Measurements from ENCODE around the gene QSOX1.
"Not testable (repeated sequence)": the region's sequence is repeated elsewhere in the genome, so short reads cannot be mapped to it uniquely, and the experiment has no call there.

The QSOX1 gene

GRCh38 chr1:180119837-180120236 lies 34.8 kb upstream of the QSOX1 start:
- TF ChIP-seq, protein P1, sequence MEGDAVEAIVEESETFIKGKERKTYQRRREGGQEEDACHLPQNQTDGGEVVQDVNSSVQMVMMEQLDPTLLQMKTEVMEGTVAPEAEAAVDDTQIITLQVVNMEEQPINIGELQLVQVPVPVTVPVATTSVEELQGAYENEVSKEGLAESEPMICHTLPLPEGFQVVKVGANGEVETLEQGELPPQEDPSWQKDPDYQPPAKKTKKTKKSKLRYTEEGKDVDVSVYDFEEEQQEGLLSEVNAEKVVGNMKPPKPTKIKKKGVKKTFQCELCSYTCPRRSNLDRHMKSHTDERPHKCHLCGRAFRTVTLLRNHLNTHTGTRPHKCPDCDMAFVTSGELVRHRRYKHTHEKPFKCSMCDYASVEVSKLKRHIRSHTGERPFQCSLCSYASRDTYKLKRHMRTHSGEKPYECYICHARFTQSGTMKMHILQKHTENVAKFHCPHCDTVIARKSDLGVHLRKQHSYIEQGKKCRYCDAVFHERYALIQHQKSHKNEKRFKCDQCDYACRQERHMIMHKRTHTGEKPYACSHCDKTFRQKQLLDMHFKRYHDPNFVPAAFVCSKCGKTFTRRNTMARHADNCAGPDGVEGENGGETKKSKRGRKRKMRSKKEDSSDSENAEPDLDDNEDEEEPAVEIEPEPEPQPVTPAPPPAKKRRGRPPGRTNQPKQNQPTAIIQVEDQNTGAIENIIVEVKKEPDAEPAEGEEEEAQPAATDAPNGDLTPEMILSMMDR (IDR thresholded peaks at IDR 0.05; ENCODE audit: control insufficient read depth, insufficient read depth, low read depth, low read length, missing control alignments), result no peak
- DNase-seq (ENCODE audit: low read depth), result no peak
- H3K4me3 ChIP-seq (ENCODE audit: control insufficient read depth, low read depth, low read length), result no peak overlapping the region

GRCh38 chr1:180123463-180123936 lies 31.2 kb upstream of the QSOX1 start:
- DNase-seq (ENCODE audit: low read depth), result peak; percentile 32
- H3K4me3 ChIP-seq (ENCODE audit: control insufficient read depth, low read depth, low read length), result no peak overlapping the region
- TF ChIP-seq, protein P1 (IDR thresholded peaks at IDR 0.05; ENCODE audit: control insufficient read depth, insufficient read depth, low read depth, low read length, missing control alignments), result no peak

DNA sequence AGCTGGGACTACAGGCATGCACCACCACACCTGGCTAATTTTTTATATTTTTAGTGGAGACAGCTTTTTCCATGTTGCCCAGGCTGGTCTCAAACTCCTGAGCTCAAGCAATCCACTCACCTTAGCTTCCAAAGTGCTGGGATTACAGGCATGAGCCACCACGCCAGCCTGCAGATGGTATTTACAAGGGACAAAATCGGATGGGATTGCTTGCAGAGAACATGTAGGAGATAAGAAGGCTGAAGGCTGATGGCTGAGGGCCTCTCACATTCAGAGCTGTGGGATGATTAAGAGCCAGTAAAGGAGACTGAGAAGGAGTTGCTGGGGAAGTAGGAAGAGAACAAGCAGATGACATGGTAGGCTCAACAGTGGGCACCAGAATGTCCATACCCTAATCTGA lies 24.0 kb upstream of the QSOX1 start:
- H3K4me3 ChIP-seq (ENCODE audit: control insufficient read depth, low read depth, low read length), result no peak overlapping the region
- TF ChIP-seq, protein P1 (IDR thresholded peaks at IDR 0.05; ENCODE audit: control insufficient read depth, insufficient read depth, low read depth, low read length, missing control alignments), result no peak
- no peak for DNase-seq (ENCODE audit: low read depth)

DNA sequence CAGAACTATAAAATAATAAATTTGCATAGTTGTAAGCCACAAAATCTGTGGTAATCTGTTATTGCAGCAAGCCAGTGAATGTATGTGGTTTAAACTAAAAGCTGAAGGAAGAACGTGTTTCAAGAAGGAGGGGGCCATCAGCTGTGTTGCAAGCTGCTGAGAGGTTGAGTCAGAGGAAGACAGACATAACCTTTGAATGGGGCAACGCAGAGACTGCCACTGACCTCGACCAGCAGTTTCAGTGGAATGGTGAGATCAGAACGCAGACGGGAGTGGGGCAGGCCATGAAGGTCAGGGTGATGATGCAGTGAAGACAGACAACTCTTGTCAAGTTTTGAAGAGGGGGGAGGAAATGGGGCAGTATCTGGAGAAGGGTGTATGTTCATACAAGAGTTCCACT lies 23.2 kb upstream of the QSOX1 start:
- no peak overlapping the region for H3K4me3 ChIP-seq (ENCODE audit: control insufficient read depth, low read depth, low read length)
- TF ChIP-seq, protein P1 (IDR thresholded peaks at IDR 0.05; ENCODE audit: control insufficient read depth, insufficient read depth, low read depth, low read length, missing control alignments), result no peak
- DNase-seq (ENCODE audit: low read depth), result peak; percentile 87

- TF ChIP-seq, protein P1 (IDR thresholded peaks at IDR 0.05; ENCODE audit: control insufficient read depth, insufficient read depth, low read depth, low read length, missing control alignments), result no peak
- no peak for DNase-seq (ENCODE audit: low read depth)
- no peak overlapping the region for H3K4me3 ChIP-seq (ENCODE audit: control insufficient read depth, low read depth, low read length)
Measured at GRCh38 chr1:180133193-180133592, 21.5 kb upstream of the QSOX1 start.

DNA sequence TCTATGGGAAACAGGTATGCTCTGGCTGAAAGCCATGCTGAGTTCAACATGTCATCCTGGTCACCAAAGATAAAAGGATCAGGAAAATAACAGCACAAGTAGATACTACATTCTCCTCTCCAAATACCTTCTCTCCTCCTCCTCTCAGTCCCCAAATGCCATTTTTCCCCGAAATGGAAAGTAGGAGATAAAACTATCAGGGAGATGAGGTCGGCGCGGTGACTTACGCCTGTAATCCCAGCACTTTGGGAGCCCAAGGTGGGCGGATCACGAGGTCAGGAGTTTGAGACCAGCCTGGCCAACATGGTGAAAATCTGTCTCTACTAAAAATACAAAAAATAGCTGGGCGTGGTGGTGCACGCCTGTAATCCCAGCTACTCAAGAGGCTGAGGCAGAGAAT lies 21.0 kb upstream of the QSOX1 start:
- H3K4me3 ChIP-seq (ENCODE audit: control insufficient read depth, low read depth, low read length); DNase-seq (ENCODE audit: low read depth): not testable (repeated sequence)

DNA sequence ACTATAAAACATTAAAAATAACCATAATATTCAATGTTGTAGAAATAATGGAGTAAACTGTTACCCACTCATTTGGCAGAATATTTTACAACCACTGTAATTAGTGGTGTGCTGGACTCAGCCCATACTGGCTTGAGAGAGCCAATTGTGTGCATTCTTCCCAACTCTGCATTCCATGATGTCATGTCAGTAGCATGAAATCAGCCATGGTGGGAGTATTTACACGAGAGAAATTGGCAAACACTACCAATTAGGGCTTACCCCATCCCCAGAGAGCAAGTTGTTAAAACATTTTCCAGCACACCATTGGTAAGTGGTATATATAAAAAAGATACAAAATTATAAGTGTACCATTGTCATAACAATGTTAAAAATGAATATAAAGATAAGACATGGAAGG lies 19.1 kb upstream of the QSOX1 start:
- no peak for DNase-seq (ENCODE audit: low read depth)
- H3K4me3 ChIP-seq (ENCODE audit: control insufficient read depth, low read depth, low read length), result no peak overlapping the region
- TF ChIP-seq, protein P1 (IDR thresholded peaks at IDR 0.05; ENCODE audit: control insufficient read depth, insufficient read depth, low read depth, low read length, missing control alignments), result no peak

All from AG09309 (cell line).